HT-29 (cell line): ENCODE results near the gene AP4B1. TPM values are rescaled to one million over a fixed set of nuclear protein-coding genes. Genes with fewer than 3 reads are reported as not detected.

Source experiments
- DNase-seq: peaks from one replicate; pipeline ENCODE4 v3.0.0-alpha.2; 2015; ENCODE audit warnings: low spot score
- total RNA-seq: library from RNA; depleted of rRNA; stranded (reverse); fragments of >200 nt; shearing (Covaris generic); gene quantifications from 2 replicates; pipeline ENCODE4 v1.2.3, GENCODE V29; 2014

Gene AP4B1
- total RNA-seq, 1 experiment from 2014 or later, result 6.7 TPM

GRCh38 chr1:113930499-113931161 lies 26.0 kb upstream of the AP4B1 start:
- peak; percentile 79 for DNase-seq

GRCh38 chr1:113929750-113930498 lies 25.3 kb upstream of the AP4B1 start:
- no peak for DNase-seq

GRCh38 chr1:113928941-113929749 lies 24.5 kb upstream of the AP4B1 start, which contains the start of gene HIPK1:
HIPK1 (plus strand) TSS chr1:113929324.
- DNase-seq, result peak; percentile 94

GRCh38 chr1:113928187-113928930 lies 23.8 kb upstream of the AP4B1 start:
- peak; percentile 29 for DNase-seq

- no peak for DNase-seq
These were observed 19.9 kb upstream of the AP4B1 start for GRCh38 chr1:113924473-113924872.

- DNase-seq, result no peak
These were observed 18.4 kb upstream of the AP4B1 start for GRCh38 chr1:113922957-113923356.

- DNase-seq, result no peak
These were observed 13.6 kb upstream of the AP4B1 start for GRCh38 chr1:113918243-113918642.

GRCh38 chr1:113917400-113918082 lies 12.9 kb upstream of the AP4B1 start:
- no peak for DNase-seq

- no peak for DNase-seq
These were observed 12.4 kb upstream of the AP4B1 start for GRCh38 chr1:113916974-113917373.

GRCh38 chr1:113913887-113914664 lies 9.5 kb upstream of the AP4B1 start:
- no peak for DNase-seq

- DNase-seq, result no peak
These were observed 8.7 kb upstream of the AP4B1 start for GRCh38 chr1:113913312-113913668.

GRCh38 chr1:113912594-113913311 lies 8.2 kb upstream of the AP4B1 start:
- no peak for DNase-seq

GRCh38 chr1:113905435-113905861 lies 849 bp upstream of the AP4B1 start:
- DNase-seq, result peak; percentile 44

- peak; percentile 76 for DNase-seq
These were observed 316 bp downstream of the AP4B1 start for GRCh38 chr1:113904293-113904673.

GRCh38 chr1:113903501-113904292 lies 902 bp downstream of the AP4B1 start:
- DNase-seq, result peak; percentile 15

GRCh38 chr1:113901191-113901590 lies 3.4 kb downstream of the AP4B1 start:
- DNase-seq, result no peak

GRCh38 chr1:113899111-113899510 lies 5.5 kb downstream of the AP4B1 start:
- no peak for DNase-seq

- no peak for DNase-seq
These were observed 6.3 kb downstream of the AP4B1 start for GRCh38 chr1:113898241-113898814.
